ENCODE measurements around the gene PRRC2C. TPM values are rescaled to one million over a fixed set of nuclear protein-coding genes. Genes with fewer than 3 reads are reported as not detected.

The PRRC2C gene
- total and polyA plus RNA-seq, 2 of the 4 experiments (the other 2 are of a cell fraction), result 54.0 to 58.3 TPM

GRCh38 chr1:171628225-171628624, 142.9 kb downstream of the PRRC2C start:
- POLR2A ChIA-PET (ENCODE audit: unreplicated experiment), result no interaction called here
- Histone ChIP-seq H3K27ac (ENCODE audit: insufficient read depth, low read length) (no peak overlapping the region), H2AK9ac (replicated peaks; ENCODE audit: low read depth, low read length, poor library complexity) (no peak overlapping the region), H2BK15ac (ENCODE audit: low read depth, low read length) (no peak overlapping the region), H3K79me1 (ENCODE audit: low read depth in 1 of 2, low read length in 2 of 2) (no peaks in the 10 kb centered on the region), H3K9ac (ENCODE audit: low read depth, low read length) (no peak overlapping the region), H3K9me1 (ENCODE audit: insufficient read depth, low read length) (no peaks in the 10 kb centered on the region), H3K56ac (ENCODE audit: extremely low read depth, insufficient read depth, low read length) (no peak overlapping the region), H3K18ac (ENCODE audit: low read depth, low read length) (no peak overlapping the region), H2BK20ac (ENCODE audit: low read depth, low read length) (no peak overlapping the region), H2AK5ac (ENCODE audit: low read depth, low read length) (no peak overlapping the region), H4K5ac (ENCODE audit: low read depth, low read length) (no peak overlapping the region), H3K36me3 (ENCODE audit: control insufficient read depth, insufficient read depth, low read length) (no peaks in the 10 kb centered on the region), H4K91ac (ENCODE audit: insufficient read depth, low read depth, low read length) (no peak overlapping the region), H3K4me1 (ENCODE audit: control insufficient read depth, insufficient read depth, low read length) (no peaks in the 10 kb centered on the region), H4K20me1 (ENCODE audit: insufficient read depth, low read length) (no peaks in the 10 kb centered on the region), H2BK5ac (ENCODE audit: low read depth, low read length, poor library complexity, severe bottlenecking) (no peak overlapping the region), H3K4me3 (ENCODE audit: insufficient read depth, low read depth, low read length) (no peak overlapping the region), H3K4ac (ENCODE audit: low read depth, low read length) (no peak overlapping the region), H2AFZ (replicated peaks; ENCODE audit: low read length, poor library complexity) (no peak overlapping the region), H3K9me3 (ENCODE audit: control insufficient read depth, insufficient read depth, low read length) (no peaks in the 10 kb centered on the region), H2BK120ac (ENCODE audit: low read depth, low read length) (no peak overlapping the region), H3K23ac (ENCODE audit: low read depth, low read length) (no peak overlapping the region), H4K8ac (ENCODE audit: low read depth in 2 of 2, low read length in 2 of 2) (no peak overlapping the region), H3K27me3 (ENCODE audit: control insufficient read depth, insufficient read depth, low read length) (peaks cover 3% of the 10 kb centered on the region; the same call in 1 of the 2 replicates), H3K14ac (replicated peaks; ENCODE audit: low read depth, low read length) (no peak overlapping the region), H3K4me2 (ENCODE audit: low read depth, low read length) (no peak overlapping the region)
- WGBS, 2 experiments (ENCODE audit: extremely low coverage in 2 of 2, insufficient read length in 1 of 2), result no CpG with 5 or more reads among the region's 2 CpGs
- no peak for TF ChIP-seq CEBPB (IDR thresholded peaks at IDR 0.05; ENCODE audit: low read depth, low read length)
- TF ChIP-seq POLR2A (IDR thresholded peaks at IDR 0.05; ENCODE audit: low read depth, low read length), result no peak
- no peak for TF ChIP-seq NFE2L2 (IDR thresholded peaks at IDR 0.05; ENCODE audit: low read depth, low read length)
- no peak for TF ChIP-seq RAD21 (IDR thresholded peaks at IDR 0.05; ENCODE audit: low read length)
- TF ChIP-seq MXI1 (IDR thresholded peaks at IDR 0.05; ENCODE audit: borderline replicate concordance, low read depth, low read length), result no peak
- no peak for TF ChIP-seq CTCF (conservative IDR thresholded peaks at IDR 0.05; ENCODE audit: low read depth, low read length)
- no peak for TF ChIP-seq USF2 (IDR thresholded peaks at IDR 0.05; ENCODE audit: low read depth, low read length)
- TF ChIP-seq FOS (IDR thresholded peaks at IDR 0.05; ENCODE audit: low read depth, low read length), result no peak
- TF ChIP-seq CHD1 (IDR thresholded peaks at IDR 0.05; ENCODE audit: low read depth, low read length), result no peak
- no peak for TF ChIP-seq RFX5 (IDR thresholded peaks at IDR 0.05; ENCODE audit: low read depth, low read length)
- no peak for TF ChIP-seq SMC3 (IDR thresholded peaks at IDR 0.05; ENCODE audit: low read depth, low read length)
- no peak for TF ChIP-seq MAFK (IDR thresholded peaks at IDR 0.05; ENCODE audit: low read depth, low read length)
- no peak for TF ChIP-seq BHLHE40 (IDR thresholded peaks at IDR 0.05; ENCODE audit: low read depth, low read length)
- no peak for TF ChIP-seq MAZ (IDR thresholded peaks at IDR 0.05; ENCODE audit: borderline replicate concordance, low read depth, low read length)
- no peak for TF ChIP-seq RCOR1 (IDR thresholded peaks at IDR 0.05; ENCODE audit: insufficient replicate concordance, low read length)
- TF ChIP-seq ELK1 (IDR thresholded peaks at IDR 0.05; ENCODE audit: borderline replicate concordance, low read depth, low read length), result no peak
- DNase-seq, result no peak
- dilution Hi-C loops (cut with HindIII; ENCODE audit: low sequenced_read_pairs, unreplicated experiment) (no loop called here), intact Hi-C loops (cut with micrococcal nuclease) (loop anchor here (1.0 kb wide), 1 partner anchor 39 kb away; no protein-coding TSS in a partner anchor), in situ Hi-C loops (cut with MboI; ENCODE audit: low sequenced_read_pairs) (no loop called here)
- no peak for ATAC-seq (ENCODE audit: low read depth)
- BruUV-seq (replicated peaks), result no TSS peak
- CTCF ChIA-PET, result no interaction called here

Measured in IMR-90 (cell line).